ENCODE results near the gene TOR3A. TPM values are rescaled to one million over a fixed set of nuclear protein-coding genes. Genes with fewer than 3 reads are reported as not detected.

The TOR3A gene
- total RNA-seq, 2 donors from 2014 or later: 19.0 to 45.2 TPM

DNA sequence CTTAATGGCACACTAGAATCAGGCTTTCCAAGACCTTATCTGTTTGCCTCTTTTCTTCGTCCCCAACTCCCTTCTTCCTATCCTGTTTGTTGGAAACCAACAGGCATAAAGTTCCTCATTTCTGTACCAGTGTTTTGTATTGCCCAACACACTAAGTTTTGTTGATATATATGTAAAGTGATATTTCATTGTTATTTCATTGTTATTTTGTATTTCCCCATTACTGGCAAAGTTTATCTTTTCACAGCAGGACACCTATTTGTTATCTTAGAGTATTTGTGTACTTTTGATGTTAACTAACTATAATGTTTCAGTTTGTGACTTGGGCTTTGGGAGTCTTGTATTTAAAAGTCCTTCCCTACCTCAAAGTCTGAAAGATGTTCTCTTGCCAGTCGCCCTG is 29.1 kb upstream of the TOR3A start:
- no peak overlapping the region for H3K27ac Mint-ChIP-seq
- no peaks in the 10 kb centered on the region for H3K27me3 Mint-ChIP-seq
- H3K9me3 Mint-ChIP-seq: no peaks in the 10 kb centered on the region
- no peak for ATAC-seq (replicated peaks)
- no peaks in the 10 kb centered on the region for H3K4me1 Mint-ChIP-seq
- H3K4me3 Mint-ChIP-seq: no peak overlapping the region
- H3K36me3 Mint-ChIP-seq (ENCODE audit: low read depth): peaks cover 54% of the 10 kb centered on the region

DNA sequence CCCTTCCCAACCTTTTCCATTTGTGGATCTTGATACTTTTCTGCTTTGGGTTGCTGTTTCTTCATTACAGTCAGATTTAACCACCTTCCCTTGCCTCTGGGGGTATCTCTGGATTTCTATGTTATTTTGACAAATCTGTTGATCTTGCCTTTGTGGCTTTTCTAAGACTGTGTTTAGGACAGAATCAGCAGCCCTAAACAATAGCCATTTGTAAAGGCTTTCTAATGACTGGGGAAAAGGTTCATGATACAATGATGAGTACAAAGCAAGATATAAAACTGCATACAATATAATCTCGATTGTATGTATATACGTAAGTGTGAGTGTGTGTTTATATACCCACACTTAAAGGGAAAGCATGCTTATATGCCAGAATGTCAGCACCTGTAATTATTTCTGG is 28.4 kb upstream of the TOR3A start:
- Mint-ChIP-seq H3K27me3 (no peaks in the 10 kb centered on the region), H3K4me1 (no peaks in the 10 kb centered on the region), H3K27ac (no peak overlapping the region), H3K4me3 (no peak overlapping the region), H3K36me3 (ENCODE audit: low read depth) (peaks cover 52% of the 10 kb centered on the region), H3K9me3 (no peaks in the 10 kb centered on the region)
- ATAC-seq (replicated peaks): no peak

DNA sequence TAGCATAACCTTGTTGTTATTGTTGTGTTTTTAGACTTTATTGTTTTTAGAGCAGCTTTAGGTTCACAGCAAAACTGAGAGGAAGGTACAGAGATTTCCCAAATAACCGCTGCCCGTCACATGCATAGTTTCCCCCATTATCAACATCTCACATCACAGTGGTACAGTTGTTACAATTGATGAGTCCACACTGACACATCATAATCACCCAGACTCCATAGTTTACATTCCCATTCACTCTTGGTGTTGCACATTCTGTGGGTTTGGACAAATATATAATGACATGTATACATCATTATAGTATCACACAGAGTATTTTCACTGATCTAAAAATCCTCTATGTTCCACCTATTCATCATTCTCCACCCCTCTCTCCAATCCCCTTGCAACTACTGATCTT is 25.9 kb upstream of the TOR3A start:
- Mint-ChIP-seq H3K36me3 (ENCODE audit: low read depth) (peaks cover 48% of the 10 kb centered on the region), H3K4me3 (no peak overlapping the region), H3K4me1 (no peaks in the 10 kb centered on the region), H3K9me3 (no peaks in the 10 kb centered on the region), H3K27me3 (no peaks in the 10 kb centered on the region), H3K27ac (no peak overlapping the region)
- no peak for ATAC-seq (replicated peaks)

DNA sequence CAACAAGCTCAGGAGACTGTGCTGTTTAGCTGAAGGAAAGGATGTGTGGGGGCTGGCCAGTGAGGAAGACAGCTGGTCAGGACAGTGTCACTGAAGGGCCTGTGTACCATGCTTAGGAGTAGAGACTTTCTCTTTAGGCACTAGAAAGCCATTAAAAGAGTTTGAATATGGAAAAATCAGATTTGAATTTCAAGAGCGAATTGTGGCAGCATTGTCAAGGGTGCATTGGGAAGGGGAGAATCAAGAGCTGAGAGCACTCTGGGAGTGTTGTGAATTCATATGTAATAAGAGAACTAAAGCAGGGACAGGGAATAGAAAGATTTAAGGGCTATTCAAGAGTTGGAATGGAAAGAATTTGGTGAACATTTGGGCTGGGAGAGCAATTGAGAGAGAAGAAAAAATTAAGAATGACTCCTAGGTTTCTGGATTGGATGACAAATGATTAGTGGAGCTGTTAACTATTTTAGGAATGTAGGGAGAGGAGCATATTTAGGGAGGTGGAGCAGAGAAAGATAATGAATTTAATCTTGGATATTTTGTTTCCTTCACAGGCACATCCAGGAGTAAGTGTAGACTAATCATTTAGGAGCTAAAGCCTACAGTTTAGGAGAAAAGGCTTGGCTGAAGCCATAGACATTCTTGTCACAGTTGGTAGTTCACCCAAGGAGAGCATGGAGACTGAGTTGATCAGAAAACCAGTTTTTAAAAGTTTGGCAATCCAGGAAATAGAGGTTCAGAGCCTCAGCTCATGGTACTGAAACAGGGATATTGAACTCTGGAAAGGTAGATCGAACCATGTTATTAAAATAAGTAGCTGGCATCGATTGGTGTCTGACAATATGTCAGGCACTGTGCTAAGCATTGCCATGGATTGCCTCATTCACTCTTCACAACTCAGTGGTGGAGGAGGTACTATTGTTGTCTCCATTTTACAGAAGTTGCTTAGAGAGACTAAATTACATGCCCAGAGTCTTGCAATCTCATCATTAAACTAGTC is 23.1 kb upstream of the TOR3A start:
- Mint-ChIP-seq H3K4me1 (no peaks in the 10 kb centered on the region), H3K9me3 (no peaks in the 10 kb centered on the region)

DNA sequence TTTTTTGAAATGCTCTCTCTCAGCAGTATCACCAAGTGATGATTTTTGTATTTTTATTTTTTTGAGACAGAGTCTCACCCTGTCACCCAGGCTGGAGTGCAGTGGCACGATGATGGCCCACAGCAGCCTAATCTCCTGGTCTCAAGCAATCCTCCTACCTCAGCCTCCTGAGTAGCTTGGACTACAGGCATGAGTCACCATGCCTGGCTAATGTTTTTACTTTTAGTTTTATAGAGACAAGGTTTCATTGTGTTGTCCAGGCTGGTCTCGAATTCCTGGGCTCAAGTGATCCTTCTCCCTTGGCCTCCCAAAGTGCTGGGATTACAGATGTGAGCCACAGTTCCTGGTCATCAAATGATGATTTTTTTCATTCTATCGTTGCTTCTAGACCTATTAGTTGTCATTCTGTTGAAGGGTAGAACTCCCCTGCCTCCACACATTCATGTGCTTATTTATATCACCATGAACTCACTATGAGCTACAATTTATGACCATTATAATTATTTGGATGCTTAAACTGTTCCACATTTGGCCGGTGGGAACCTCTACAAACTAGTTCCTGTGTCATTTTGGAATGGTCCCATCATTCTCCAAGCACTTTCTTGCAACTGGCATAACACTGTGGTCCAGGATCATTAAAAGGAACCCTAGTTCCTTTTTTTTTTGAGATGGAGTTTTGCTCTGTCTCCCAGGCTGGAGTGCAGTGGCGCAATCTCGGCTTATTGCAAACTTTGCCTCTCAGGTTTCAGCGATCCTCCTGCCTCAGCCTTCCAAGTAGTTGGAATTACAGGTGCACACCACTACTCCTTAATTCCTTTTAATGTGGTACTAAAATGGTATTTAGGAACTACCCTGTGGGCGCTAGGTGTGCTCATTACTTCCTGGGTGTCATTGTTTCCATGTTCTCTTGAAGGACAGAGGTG is 20.2 kb upstream of the TOR3A start:
- Mint-ChIP-seq H3K27me3 (no peaks in the 10 kb centered on the region), H3K4me1 (no peaks in the 10 kb centered on the region), H3K36me3 (ENCODE audit: low read depth) (peaks cover 65% of the 10 kb centered on the region), H3K9me3 (no peaks in the 10 kb centered on the region), H3K27ac (no peak overlapping the region), H3K4me3 (no peak overlapping the region)
- ATAC-seq (replicated peaks): no peak

More for the DNA sequence above, 23.1 kb upstream of the TOR3A start:
- Mint-ChIP-seq H3K36me3 (ENCODE audit: low read depth) (peaks cover 62% of the 10 kb centered on the region), H3K4me3 (no peak overlapping the region), H3K27me3 (no peaks in the 10 kb centered on the region), H3K27ac (no peak overlapping the region)
- no peak for ATAC-seq (replicated peaks)

DNA sequence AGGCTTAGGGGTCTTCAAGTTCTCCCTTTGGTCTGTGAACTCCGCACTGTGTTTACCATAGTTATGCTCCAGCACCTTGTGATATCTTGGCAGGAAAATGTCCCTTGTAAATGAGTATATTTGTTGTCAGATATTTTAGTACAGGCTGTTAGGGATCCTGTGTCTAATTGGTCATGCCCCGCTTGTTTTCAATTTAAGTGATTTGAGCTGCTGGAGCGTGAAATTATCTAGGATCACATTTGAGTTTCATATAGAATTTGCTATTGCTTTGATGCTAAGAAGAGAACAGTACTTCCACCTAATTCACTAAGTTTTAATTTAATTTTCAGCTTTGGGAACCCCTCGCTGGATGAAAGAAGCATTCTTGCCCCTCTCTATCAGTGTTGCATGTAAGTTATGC is 15.4 kb upstream of the TOR3A start:
- Mint-ChIP-seq H3K9me3 (no peaks in the 10 kb centered on the region), H3K4me1 (no peaks in the 10 kb centered on the region), H3K4me3 (no peak overlapping the region), H3K27me3 (no peaks in the 10 kb centered on the region), H3K27ac (no peak overlapping the region), H3K36me3 (ENCODE audit: low read depth) (peaks cover 65% of the 10 kb centered on the region)
- no peak for ATAC-seq (replicated peaks)

DNA sequence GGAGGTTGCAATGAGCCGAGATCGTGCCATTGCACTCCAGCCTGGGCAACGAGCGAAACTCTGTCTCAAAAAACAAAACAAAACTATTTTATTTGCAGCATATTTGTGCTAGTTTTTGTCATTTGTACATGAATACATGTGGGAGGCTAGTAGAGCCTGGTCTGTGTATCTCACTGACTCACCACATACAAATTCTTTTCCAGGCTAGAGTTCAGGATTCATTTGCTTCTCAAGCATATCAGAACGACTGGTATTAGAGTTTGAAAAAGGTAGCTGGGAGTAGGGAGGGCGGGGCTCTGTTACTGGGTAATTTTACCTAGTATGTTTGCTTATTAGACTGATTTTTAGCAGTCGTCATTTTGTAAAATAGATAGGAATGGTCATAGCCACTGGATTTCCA is 4.5 kb upstream of the TOR3A start:
- H3K27ac Mint-ChIP-seq: no peak overlapping the region
- H3K9me3 Mint-ChIP-seq: no peaks in the 10 kb centered on the region
- no peak for ATAC-seq (replicated peaks)
- peaks cover 21% of the 10 kb centered on the region for H3K36me3 Mint-ChIP-seq (ENCODE audit: low read depth)
- no peaks in the 10 kb centered on the region for H3K27me3 Mint-ChIP-seq
- H3K4me1 Mint-ChIP-seq: peaks cover 9% of the 10 kb centered on the region
- H3K4me3 Mint-ChIP-seq: no peak overlapping the region

DNA sequence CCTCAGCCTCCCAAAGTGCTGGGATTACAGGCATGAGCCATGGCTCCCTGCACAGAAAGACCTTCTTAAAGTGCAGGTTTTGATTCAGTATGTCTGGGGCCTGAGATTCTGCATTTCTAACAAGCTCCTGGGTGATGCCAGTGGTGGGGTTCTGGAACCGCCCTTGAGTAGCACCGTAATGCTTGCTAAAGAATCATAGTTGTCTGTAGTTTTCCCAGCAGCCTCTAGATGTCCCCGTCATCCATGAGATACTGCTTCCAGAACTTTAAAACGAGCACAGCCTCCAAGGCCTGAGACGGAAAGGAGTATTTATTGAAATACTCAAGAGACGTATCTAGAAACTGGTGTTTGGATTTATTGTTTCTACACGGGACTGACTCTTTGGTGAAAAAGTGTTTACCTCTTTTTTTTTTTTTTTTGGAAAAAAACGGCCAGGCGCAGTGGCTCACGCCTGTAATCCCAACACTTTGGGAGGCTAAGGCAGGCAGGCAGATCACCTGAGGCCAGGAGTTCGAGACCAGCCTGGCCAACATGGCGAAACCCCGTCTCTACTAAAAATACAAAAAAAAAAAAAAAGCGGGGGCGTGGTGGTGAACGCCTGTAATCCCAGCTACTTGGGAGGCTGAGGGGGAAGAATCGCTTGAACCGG is 2.6 kb upstream of the TOR3A start:
- peak; percentile 22 for ATAC-seq (replicated peaks)
- H3K4me1 Mint-ChIP-seq: peaks cover 14% of the 10 kb centered on the region
- no peaks in the 10 kb centered on the region for H3K27me3 Mint-ChIP-seq
- no peak overlapping the region for H3K27ac Mint-ChIP-seq
- no peak overlapping the region for H3K4me3 Mint-ChIP-seq
- H3K9me3 Mint-ChIP-seq: no peaks in the 10 kb centered on the region
- peaks cover 8% of the 10 kb centered on the region for H3K36me3 Mint-ChIP-seq (ENCODE audit: low read depth)

DNA sequence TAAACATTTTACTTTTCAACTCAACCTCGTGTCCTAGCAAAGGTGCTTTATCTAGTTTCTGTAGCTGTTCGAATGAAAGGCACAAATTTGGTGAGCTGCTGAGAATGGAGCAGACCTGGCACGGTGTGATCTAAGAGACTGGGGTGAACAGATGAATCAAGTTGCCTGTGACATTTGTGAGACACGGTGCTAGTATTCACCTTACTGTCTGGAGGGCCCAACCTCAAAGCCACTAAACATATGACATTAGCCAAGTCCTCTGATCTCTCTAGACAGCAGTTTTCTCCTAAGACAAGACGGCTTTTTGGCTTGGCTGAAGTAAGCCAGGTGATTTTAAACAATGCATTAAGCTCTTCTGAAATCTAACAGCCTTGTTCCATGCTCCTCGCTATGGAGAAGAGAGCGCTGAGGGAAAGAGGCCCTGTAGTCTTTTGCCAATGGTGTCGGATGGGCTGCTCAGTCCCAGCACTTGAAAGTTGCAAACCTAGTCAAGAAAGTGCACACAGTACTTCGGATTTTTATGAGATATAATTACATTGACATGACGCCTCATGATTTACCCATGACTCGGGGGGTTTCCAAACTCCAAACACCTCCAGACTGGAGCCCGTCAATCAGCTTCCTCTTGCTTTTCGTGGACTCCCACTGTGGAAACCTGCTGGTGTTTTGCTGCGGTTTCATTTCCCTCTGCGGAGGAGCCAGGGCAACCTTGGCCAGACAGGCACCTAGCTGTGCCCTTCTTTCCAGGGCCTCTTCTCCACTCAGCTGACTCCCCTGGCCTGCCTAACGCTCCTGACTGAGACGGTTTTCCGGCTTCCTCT is 794 bp upstream of the TOR3A start:
- Mint-ChIP-seq H3K9me3 (no peaks in the 10 kb centered on the region), H3K36me3 (ENCODE audit: low read depth) (peaks cover 12% of the 10 kb centered on the region), H3K27ac (peak overlapping the region; percentile 79), H3K27me3 (no peaks in the 10 kb centered on the region), H3K4me1 (peaks cover 14% of the 10 kb centered on the region), H3K4me3 (peak overlapping the region; percentile 85)
- ATAC-seq (replicated peaks): peak; percentile 32

DNA sequence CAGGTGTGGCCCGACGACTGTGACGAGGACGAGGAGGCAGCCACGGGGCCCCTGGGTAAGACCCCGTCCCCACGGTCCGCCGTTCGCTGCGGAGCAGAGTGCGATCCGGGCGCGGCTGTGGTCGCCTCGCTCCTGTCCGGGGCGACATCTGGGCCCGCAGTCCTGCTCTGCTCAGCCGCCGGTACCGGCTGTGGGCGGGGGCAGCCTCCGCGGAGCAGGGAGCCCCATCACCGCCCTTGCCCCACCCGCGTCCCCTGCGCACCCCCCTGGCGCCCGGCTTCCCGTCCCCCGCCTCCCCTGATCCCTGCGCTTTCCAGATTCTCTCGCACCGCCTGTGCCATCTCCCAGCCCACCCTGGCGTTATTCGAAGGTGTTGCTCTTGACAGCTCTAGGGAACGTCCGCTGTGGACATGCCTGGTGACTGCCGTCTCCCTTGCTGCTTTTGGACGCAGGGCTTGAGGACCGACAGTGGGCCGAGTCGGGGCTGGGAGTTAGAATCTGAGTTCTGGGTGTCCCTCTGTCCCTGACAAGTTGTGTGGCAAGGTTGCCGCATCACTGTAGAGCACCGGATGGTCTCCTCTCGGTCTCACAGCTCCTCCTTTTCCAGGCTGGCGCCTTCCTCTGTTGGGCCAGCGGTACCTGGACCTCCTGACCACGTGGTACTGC is 596 bp downstream of the TOR3A start:
- peaks cover 14% of the 10 kb centered on the region for H3K4me1 Mint-ChIP-seq
- H3K4me3 Mint-ChIP-seq: peak overlapping the region; percentile 85
- no peaks in the 10 kb centered on the region for H3K9me3 Mint-ChIP-seq
- H3K27ac Mint-ChIP-seq: peak overlapping the region; percentile 95
- H3K27me3 Mint-ChIP-seq: no peaks in the 10 kb centered on the region
- peaks cover 22% of the 10 kb centered on the region for H3K36me3 Mint-ChIP-seq (ENCODE audit: low read depth)
- ATAC-seq (replicated peaks): peak; percentile 22

DNA sequence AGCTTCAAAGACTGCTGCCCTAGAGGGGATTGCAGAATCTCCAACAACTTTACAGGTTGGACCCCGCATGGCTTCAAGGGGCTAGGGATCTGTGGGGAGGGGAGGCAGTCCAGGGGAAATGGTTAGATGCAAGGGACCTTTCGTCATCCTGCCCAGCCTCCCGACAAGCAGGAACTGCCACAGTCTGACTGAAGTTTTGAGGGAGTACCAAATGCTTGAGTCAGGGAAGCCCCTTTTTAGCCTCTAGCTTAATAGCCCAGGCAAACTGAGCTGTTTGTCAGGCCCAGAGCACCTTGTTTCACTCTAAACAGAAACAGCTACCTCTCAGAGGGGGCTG is 1.1 kb downstream of the TOR3A start:
- no peaks in the 10 kb centered on the region for H3K9me3 Mint-ChIP-seq
- peak overlapping the region; percentile 95 for H3K27ac Mint-ChIP-seq
- no peaks in the 10 kb centered on the region for H3K27me3 Mint-ChIP-seq
- H3K36me3 Mint-ChIP-seq (ENCODE audit: low read depth): peaks cover 22% of the 10 kb centered on the region
- peak; percentile 7 for ATAC-seq (replicated peaks)
- H3K4me3 Mint-ChIP-seq: peak overlapping the region; percentile 85
- peaks cover 14% of the 10 kb centered on the region for H3K4me1 Mint-ChIP-seq

DNA sequence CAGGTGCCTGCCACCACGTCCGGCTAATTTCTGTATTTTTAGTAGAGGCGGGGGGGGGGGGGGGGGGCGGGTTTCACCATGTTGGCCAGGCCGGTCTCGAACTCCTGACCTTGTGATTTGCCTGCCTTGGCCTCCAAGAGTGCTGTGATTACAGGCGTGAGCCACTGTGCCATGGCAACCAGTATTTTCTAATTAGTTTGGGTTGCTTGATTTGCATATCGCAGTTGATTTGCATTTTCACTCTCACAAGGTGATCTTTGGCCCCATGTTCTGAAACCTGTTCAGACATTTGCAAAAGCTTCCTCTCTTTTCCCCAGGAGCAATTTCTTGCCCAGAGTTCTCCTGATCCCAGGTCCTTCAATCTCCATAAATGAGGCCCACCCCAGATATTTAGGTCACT is 1.7 kb downstream of the TOR3A start:
- Mint-ChIP-seq H3K9me3 (no peaks in the 10 kb centered on the region), H3K4me3 (peak overlapping the region; percentile 85), H3K36me3 (ENCODE audit: low read depth) (peaks cover 23% of the 10 kb centered on the region), H3K4me1 (peaks cover 14% of the 10 kb centered on the region), H3K27ac (peak overlapping the region; percentile 47), H3K27me3 (no peaks in the 10 kb centered on the region)
- no peak for ATAC-seq (replicated peaks)

DNA sequence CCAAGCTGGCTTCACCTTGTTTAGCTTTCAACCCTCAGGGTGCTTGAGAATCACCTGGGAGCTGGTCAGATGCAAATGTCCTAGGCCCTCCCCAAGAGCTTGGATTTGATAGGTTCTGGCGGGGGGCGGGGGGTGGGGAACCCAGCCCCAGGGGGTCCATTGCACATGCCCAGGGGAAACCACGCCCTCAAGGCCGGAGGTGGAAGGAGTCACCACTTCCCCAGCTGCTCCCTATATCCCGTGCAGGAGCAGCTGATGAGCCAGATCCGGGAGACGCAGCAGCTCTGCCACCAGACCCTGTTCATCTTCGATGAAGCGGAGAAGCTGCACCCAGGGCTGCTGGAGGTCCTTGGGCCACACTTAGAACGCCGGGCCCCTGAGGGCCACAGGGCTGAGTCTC is 5.8 kb downstream of the TOR3A start:
- Mint-ChIP-seq H3K9me3 (no peaks in the 10 kb centered on the region), H3K4me1 (peaks cover 5% of the 10 kb centered on the region), H3K36me3 (ENCODE audit: low read depth) (peaks cover 46% of the 10 kb centered on the region), H3K27ac (no peak overlapping the region), H3K27me3 (no peaks in the 10 kb centered on the region), H3K4me3 (no peak overlapping the region)
- ATAC-seq (replicated peaks): no peak
